Activated naive CD4-positive, alpha-beta T cell treated with anti-CD3 and anti-CD28 coated beads, Interleukin-2, amount 10 ng/mL, durations not matched to agents 7 days and 5 days (primary cell): Measurements from ENCODE around the gene CAMTA1.
A peak's percentile ranks its signal among the peaks of the same experiment; 100 is the strongest.

Experiments used
- CTCF ChIA-PET: fragments of 350-600 bp; sonication (Branson Sonifier 250); formaldehyde crosslinking; loops from one replicate; lab custom pipeline; 2021; ENCODE audit warnings: antibody characterized with exemption; lab: Charles Lee
- DNase-seq: peaks from one replicate; pipeline ENCODE4 v3.0.0-alpha.2; 2020
- H3K27ac Mint-ChIP-seq: one replicate; pipeline ENCODE4 v1.8.0; 2021; ENCODE audit warnings: mild to moderate bottlenecking, moderate library complexity, mixed read lengths
- H3K27me3 Mint-ChIP-seq: one replicate; pipeline ENCODE4 v1.8.0; 2021; ENCODE audit warnings: mild to moderate bottlenecking, mixed read lengths
- H3K36me3 Mint-ChIP-seq: one replicate; pipeline ENCODE4 v1.8.0; 2021; ENCODE audit warnings: mixed read lengths
- H3K4me1 Mint-ChIP-seq: one replicate; pipeline ENCODE4 v1.8.0; 2021; ENCODE audit warnings: mixed read lengths
- H3K4me3 Mint-ChIP-seq: one replicate; pipeline ENCODE4 v1.8.0; 2021; ENCODE audit warnings: mild to moderate bottlenecking, moderate library complexity, mixed read lengths
- H3K9me3 Mint-ChIP-seq: one replicate; pipeline ENCODE4 v1.8.0; 2021; ENCODE audit warnings: mixed read lengths

CAMTA1 gene

GRCh38 chr1:6999826-7000225 lies 214.6 kb downstream of the CAMTA1 start:
- Mint-ChIP-seq H3K27ac (no peak overlapping the region), H3K27me3 (peaks cover 4% of the 10 kb centered on the region), H3K36me3 (no peaks in the 10 kb centered on the region), H3K9me3 (no peaks in the 10 kb centered on the region), H3K4me3 (no peak overlapping the region), H3K4me1 (no peaks in the 10 kb centered on the region)
- CTCF ChIA-PET: no interaction called here
- DNase-seq: no peak

DNA sequence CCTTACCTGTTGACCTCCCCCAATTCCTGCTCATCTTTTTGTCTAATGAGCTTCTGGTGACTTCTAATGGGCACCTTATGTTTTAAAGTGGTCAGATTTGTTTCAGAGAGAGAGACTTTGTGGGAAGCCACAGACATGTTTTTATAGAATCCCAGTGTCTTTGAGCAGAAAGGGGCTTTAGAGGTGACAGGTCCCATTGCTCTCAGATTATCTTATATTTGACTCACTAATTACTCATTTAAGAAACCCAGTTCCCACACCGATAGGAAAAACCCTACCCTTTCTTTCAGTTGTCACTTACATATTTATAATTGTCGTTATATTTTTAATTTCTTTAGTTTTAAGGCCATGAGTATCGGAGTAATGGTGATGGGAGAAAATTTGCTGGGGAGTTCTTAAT lies 215.5 kb downstream of the CAMTA1 start:
- no peak for DNase-seq
- Mint-ChIP-seq H3K9me3 (no peaks in the 10 kb centered on the region), H3K27ac (no peak overlapping the region), H3K36me3 (no peaks in the 10 kb centered on the region), H3K4me1 (no peaks in the 10 kb centered on the region), H3K4me3 (no peak overlapping the region), H3K27me3 (peaks cover 3% of the 10 kb centered on the region)
- CTCF ChIA-PET: no interaction called here

GRCh38 chr1:7002728-7003127 lies 217.5 kb downstream of the CAMTA1 start:
- H3K9me3 Mint-ChIP-seq: no peaks in the 10 kb centered on the region
- no peak overlapping the region for H3K27ac Mint-ChIP-seq
- no peak for DNase-seq
- no peaks in the 10 kb centered on the region for H3K36me3 Mint-ChIP-seq
- no peaks in the 10 kb centered on the region for H3K4me1 Mint-ChIP-seq
- H3K27me3 Mint-ChIP-seq: peaks cover 3% of the 10 kb centered on the region
- CTCF ChIA-PET: no interaction called here
- H3K4me3 Mint-ChIP-seq: no peak overlapping the region

GRCh38 chr1:7003676-7004075 lies 218.4 kb downstream of the CAMTA1 start:
- no peaks in the 10 kb centered on the region for H3K9me3 Mint-ChIP-seq

DNA sequence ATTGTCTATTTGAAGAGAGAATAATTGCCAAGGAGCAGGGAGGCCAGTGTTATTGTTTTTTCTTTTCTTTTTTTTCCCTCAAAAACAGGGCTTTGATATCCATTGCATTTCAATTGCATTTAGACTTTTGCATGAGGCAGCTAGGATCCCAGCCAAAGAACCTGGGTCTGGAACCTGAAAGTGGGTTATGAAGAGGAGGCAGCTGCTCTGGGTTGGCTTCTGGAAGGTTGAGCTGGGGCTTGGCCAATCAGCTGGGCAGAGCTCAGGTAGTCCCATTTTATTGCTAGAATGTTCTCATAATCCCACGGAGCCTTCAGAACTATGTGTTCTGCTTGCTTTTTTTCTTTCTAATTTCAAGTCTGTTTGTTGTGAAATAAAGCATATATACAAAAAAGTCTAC lies 218.9 kb downstream of the CAMTA1 start:
- H3K27ac Mint-ChIP-seq: no peak overlapping the region
- no peaks in the 10 kb centered on the region for H3K36me3 Mint-ChIP-seq
- CTCF ChIA-PET: no interaction called here
- no peak overlapping the region for H3K4me3 Mint-ChIP-seq
- no peaks in the 10 kb centered on the region for H3K4me1 Mint-ChIP-seq
- H3K27me3 Mint-ChIP-seq: peaks cover 3% of the 10 kb centered on the region
- H3K9me3 Mint-ChIP-seq: no peaks in the 10 kb centered on the region
- DNase-seq: no peak

More at GRCh38 chr1:7003676-7004075, 218.4 kb downstream of the CAMTA1 start:
- Mint-ChIP-seq H3K27ac (no peak overlapping the region), H3K4me3 (no peak overlapping the region), H3K36me3 (no peaks in the 10 kb centered on the region), H3K27me3 (peaks cover 3% of the 10 kb centered on the region), H3K4me1 (no peaks in the 10 kb centered on the region)
- DNase-seq: no peak
- CTCF ChIA-PET: no interaction called here

DNA sequence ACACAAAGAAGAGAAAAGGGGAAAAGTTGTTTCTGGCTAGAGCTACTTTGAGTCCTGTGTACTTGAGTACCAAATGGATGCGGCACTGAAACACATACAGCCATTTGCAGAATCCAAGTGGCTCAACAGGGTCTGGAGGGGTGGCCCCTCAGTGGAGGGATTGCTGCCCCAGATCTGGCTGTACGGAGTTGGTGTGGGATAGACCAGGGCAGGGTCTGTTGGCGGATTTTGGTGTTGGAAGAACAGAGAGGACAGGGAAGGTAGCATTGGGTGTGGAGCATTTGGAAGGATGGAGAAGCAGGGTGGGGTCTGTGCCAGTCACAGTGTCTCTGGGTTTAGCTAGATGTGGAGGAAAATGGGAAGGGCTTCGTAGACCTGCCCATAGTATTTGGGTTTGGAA lies 220.5 kb downstream of the CAMTA1 start:
- H3K4me1 Mint-ChIP-seq: no peaks in the 10 kb centered on the region
- H3K27me3 Mint-ChIP-seq: no peaks in the 10 kb centered on the region
- H3K4me3 Mint-ChIP-seq: no peak overlapping the region
- H3K36me3 Mint-ChIP-seq: no peaks in the 10 kb centered on the region
- DNase-seq: no peak
- no peaks in the 10 kb centered on the region for H3K9me3 Mint-ChIP-seq
- H3K27ac Mint-ChIP-seq: no peak overlapping the region
- CTCF ChIA-PET: interaction anchor here (1.8 kb wide), 1 partner anchor 37 kb away, joined by 7 read pairs; no protein-coding TSS in a partner anchor

GRCh38 chr1:7006996-7007871 lies 222.0 kb downstream of the CAMTA1 start:
- Mint-ChIP-seq H3K9me3 (no peaks in the 10 kb centered on the region), H3K27ac (peak overlapping the region; percentile 29), H3K4me1 (no peaks in the 10 kb centered on the region), H3K36me3 (no peaks in the 10 kb centered on the region), H3K4me3 (no peak overlapping the region), H3K27me3 (no peaks in the 10 kb centered on the region)
- CTCF ChIA-PET: interaction anchor here (1.8 kb wide), 1 partner anchor 35 kb away, joined by 7 read pairs; no protein-coding TSS in a partner anchor
- no peak for DNase-seq

DNA sequence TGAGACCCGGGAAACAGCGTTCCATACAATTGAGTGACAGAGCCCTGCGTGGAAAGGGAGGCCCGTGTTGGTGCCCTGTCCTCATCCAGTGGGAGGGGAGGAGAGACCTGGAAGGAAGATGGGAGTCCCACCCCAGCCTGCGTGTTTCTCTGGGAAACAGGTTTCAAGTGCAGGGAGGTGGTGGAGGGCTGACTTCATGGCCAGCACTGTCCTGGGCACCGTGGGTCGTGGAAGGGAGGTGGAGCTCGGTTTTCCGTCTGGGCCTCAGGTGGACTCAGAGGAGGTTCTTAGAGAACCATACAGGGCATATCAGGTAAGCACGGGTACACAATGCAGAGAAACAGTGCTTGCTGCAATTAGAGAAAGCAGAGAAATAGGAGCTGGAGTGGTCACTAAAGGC lies 222.6 kb downstream of the CAMTA1 start:
- H3K4me3 Mint-ChIP-seq: no peak overlapping the region
- DNase-seq: no peak
- peak overlapping the region; percentile 29 for H3K27ac Mint-ChIP-seq
- H3K36me3 Mint-ChIP-seq: no peaks in the 10 kb centered on the region
- CTCF ChIA-PET: no interaction called here
- H3K9me3 Mint-ChIP-seq: no peaks in the 10 kb centered on the region
- H3K27me3 Mint-ChIP-seq: no peaks in the 10 kb centered on the region
- no peaks in the 10 kb centered on the region for H3K4me1 Mint-ChIP-seq

DNA sequence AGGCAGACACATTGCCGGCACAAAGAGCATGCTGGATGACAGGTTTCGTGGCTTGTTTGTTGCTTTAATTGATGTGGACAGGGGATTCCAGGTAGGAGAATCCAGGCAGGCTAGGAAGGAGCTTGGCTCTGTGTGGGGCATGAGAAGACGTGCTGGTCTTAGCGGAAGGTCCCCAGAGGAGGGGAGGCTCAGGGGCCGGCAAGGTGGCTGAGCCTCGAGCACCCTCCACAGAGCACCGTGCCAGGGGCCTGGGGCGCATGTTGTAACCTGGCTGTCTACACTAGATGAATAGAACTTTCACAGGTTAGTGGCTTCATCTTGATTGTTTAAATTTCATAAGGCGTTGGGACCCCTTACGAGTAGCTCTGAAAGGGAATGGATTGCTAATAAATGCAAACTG lies 223.1 kb downstream of the CAMTA1 start:
- H3K27me3 Mint-ChIP-seq: no peaks in the 10 kb centered on the region
- no peak for DNase-seq
- H3K27ac Mint-ChIP-seq: no peak overlapping the region
- no peaks in the 10 kb centered on the region for H3K9me3 Mint-ChIP-seq
- no peaks in the 10 kb centered on the region for H3K36me3 Mint-ChIP-seq
- H3K4me1 Mint-ChIP-seq: no peaks in the 10 kb centered on the region
- CTCF ChIA-PET: no interaction called here
- H3K4me3 Mint-ChIP-seq: no peak overlapping the region

DNA sequence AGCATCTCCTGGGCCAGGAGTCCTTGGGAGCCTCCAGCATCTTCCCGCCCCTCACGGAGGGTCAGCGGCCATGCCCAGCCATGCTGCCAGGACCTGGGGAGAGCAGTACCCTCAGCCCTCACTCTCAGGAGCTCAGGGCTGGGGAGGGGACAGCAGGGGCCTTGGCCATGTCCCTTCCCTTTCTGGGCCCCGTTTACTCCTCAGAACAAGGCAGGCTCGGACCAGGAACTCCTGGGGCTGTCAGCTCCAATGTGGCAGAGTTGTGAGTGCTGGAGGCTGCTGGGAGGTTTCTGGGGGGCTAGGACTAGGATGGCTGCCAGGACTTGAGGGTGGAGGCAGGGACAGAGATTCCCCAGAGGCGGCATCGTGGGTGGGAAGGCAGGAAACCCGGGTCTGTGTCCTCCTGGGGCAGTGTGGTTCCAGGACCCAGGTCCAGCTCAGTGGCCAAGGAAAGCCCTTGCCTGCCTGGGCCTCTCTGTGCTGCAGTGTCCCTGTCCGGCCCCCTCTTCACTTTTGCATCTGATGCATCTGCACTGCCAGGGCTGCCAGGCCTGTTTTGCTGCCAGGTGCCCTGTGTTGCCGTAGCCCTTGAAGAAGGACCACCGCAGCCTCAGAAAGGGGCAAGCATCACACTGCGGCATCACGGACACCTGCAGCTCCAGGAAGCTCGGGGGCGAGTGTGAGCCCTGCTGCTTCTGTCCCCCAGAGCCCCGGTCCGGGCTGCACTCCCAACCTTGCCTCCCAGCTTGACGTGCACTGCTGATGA lies 223.9 kb downstream of the CAMTA1 start:
- no peaks in the 10 kb centered on the region for H3K4me1 Mint-ChIP-seq
- no peaks in the 10 kb centered on the region for H3K27me3 Mint-ChIP-seq
- CTCF ChIA-PET: interaction anchor here (1.0 kb wide), 1 partner anchor 33 kb away, joined by 3 read pairs; no protein-coding TSS in a partner anchor
- no peaks in the 10 kb centered on the region for H3K9me3 Mint-ChIP-seq
- H3K36me3 Mint-ChIP-seq: no peaks in the 10 kb centered on the region
- H3K4me3 Mint-ChIP-seq: no peak overlapping the region
- DNase-seq: no peak
- H3K27ac Mint-ChIP-seq: no peak overlapping the region

DNA sequence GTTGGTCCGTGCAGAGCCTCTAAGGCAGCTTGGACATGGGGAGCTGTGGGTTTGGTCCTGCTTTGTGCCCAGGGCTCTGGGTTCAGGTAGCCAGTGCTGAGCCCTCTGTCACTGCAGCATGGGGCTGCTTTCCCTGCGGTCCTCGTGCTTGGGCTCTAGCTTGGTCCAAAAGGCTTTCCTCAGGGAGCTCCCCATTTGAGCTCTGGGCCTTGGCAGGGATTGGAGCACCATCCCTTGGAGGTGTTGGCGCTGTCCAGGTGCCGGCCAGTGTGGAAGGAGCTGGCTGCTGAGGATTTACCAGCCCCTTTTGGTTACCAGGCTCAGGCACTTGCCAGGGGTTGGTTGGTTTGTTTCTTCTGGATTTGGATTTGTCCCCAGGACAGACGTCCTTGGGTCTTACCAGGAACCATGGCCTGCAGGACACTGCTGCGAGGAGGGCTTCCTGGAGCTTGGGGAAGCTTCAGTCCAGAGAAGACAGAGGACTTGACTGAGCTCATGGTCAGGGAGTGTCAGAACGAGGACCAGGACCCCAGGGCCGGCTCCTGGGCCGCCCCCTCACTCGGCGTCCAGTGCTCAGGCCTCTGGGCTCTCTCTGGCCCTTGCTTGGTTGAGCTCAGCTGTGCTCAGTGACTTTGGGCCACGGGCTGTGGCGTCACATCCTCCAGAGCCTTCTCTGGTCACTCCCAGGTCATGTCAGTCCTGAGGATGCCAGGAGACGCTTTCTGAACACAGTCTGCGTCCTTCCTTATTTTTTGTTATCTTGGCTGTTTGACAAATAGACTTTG lies 224.7 kb downstream of the CAMTA1 start:
- Mint-ChIP-seq H3K27ac (no peak overlapping the region), H3K4me3 (no peak overlapping the region), H3K36me3 (no peaks in the 10 kb centered on the region), H3K27me3 (no peaks in the 10 kb centered on the region), H3K9me3 (no peaks in the 10 kb centered on the region), H3K4me1 (no peaks in the 10 kb centered on the region)
- CTCF ChIA-PET: interaction anchor here (1.0 kb wide), 1 partner anchor 33 kb away, joined by 3 read pairs; no protein-coding TSS in a partner anchor
- DNase-seq: no peak

GRCh38 chr1:7010534-7011200 lies 225.4 kb downstream of the CAMTA1 start:
- CTCF ChIA-PET: no interaction called here
- Mint-ChIP-seq H3K4me1 (no peaks in the 10 kb centered on the region), H3K27me3 (no peaks in the 10 kb centered on the region), H3K4me3 (no peak overlapping the region), H3K27ac (no peak overlapping the region), H3K36me3 (no peaks in the 10 kb centered on the region), H3K9me3 (no peaks in the 10 kb centered on the region)
- no peak for DNase-seq

GRCh38 chr1:7011826-7012225 lies 226.6 kb downstream of the CAMTA1 start:
- DNase-seq: no peak
- no peaks in the 10 kb centered on the region for H3K9me3 Mint-ChIP-seq
- CTCF ChIA-PET: no interaction called here
- no peak overlapping the region for H3K27ac Mint-ChIP-seq
- H3K4me1 Mint-ChIP-seq: no peaks in the 10 kb centered on the region
- H3K27me3 Mint-ChIP-seq: no peaks in the 10 kb centered on the region
- no peaks in the 10 kb centered on the region for H3K36me3 Mint-ChIP-seq
- H3K4me3 Mint-ChIP-seq: no peak overlapping the region
